Tibial nerve (tissue), 4 donors: ENCODE data around the gene UQCR11.

Experiments
- CTCF ChIP-seq, 5 experiments: fragments of 200-600 bp in 3 of 5; fragments of 450-650 bp in 2 of 5; sonication (generic) in 3 of 5; IDR thresholded peaks; one replicate each; pipeline ENCODE4 v1.5.1; 2016 to 2019; ENCODE audit warnings: antibody characterized with exemption in 5 of 5, mild to moderate bottlenecking in 3 of 5, moderate library complexity in 2 of 5
- EP300 ChIP-seq, 2 donors: sonication (generic); formaldehyde crosslinking; IDR thresholded peaks; one replicate each; pipeline ENCODE4 v1.6.1; 2017; ENCODE audit warnings: antibody characterized with exemption in 2 of 2, mild to moderate bottlenecking in 1 of 2
- POLR2A ChIP-seq, 2 donors: fragments of 450-650 bp; IDR thresholded peaks; one replicate each; pipeline ENCODE4 v1.6.1; 2017; ENCODE audit warnings: antibody characterized with exemption in 2 of 2, mild to moderate bottlenecking in 2 of 2, moderate library complexity in 2 of 2

GRCh38 chr19:1616875-1617274 lies 11.6 kb upstream of the UQCR11 start:
- no peak for TF ChIP-seq CTCF (IDR thresholded peaks at IDR 0.05)
- no peak for TF ChIP-seq POLR2A (IDR thresholded peaks at IDR 0.05)
- no peak for TF ChIP-seq EP300 (IDR thresholded peaks at IDR 0.05)
